ENCODE data around the gene IL26.
"Not testable (repeated sequence)": the region's sequence is repeated elsewhere in the genome, so short reads cannot be mapped to it uniquely, and the experiment has no call there.

The IL26 gene

DNA sequence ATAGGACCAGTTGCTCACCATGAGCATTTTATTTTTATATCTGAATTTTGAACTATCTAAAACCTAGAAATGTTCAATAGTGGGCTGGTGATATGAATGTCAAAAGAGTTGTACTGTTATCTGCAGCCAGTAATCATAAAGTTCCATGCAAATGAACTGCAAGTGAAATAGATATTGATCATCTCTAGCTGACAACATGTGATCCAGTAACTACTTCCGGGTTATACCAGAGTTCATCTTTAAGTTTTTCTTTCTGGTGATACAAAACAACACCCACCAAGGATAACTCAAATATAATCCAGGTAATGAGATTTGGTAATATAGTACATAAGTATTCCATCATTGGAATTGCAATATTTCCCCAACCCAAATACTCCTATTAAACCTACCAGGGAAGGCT, 4.1 kb downstream of the IL26 start:
- no peak overlapping the region for H3K23ac ChIP-seq (ENCODE audit: low read length)
- no peak overlapping the region for H4K12ac ChIP-seq (ENCODE audit: low read depth, low read length)
- H2BK120ac ChIP-seq (ENCODE audit: insufficient read depth, low read length, poor library complexity), result no peak overlapping the region
- no peak overlapping the region for H3K4me2 ChIP-seq (ENCODE audit: low read length)
- H3K4ac ChIP-seq (ENCODE audit: low read depth, low read length), result no peak overlapping the region
- no peak overlapping the region for H3K4me3 ChIP-seq (ENCODE audit: low read depth, low read length)
- DNase-seq, result no peak
- H3K36me3 ChIP-seq (ENCODE audit: control insufficient read depth in 1 of 2, insufficient read depth in 2 of 2, low read length in 2 of 2), result no peaks in the 10 kb centered on the region
- H3K14ac ChIP-seq (ENCODE audit: low read length), result no peak overlapping the region
- no peak overlapping the region for H2BK12ac ChIP-seq (ENCODE audit: low read length)
- H3K18ac ChIP-seq (ENCODE audit: low read length), result no peak overlapping the region
- H3K79me1 ChIP-seq (ENCODE audit: low read length), result no peaks in the 10 kb centered on the region
- WGBS (ENCODE audit: extremely low coverage, insufficient coverage, insufficient read length), result no CpG with 5 or more reads among the region's 1 CpG
- no peak overlapping the region for H4K91ac ChIP-seq (ENCODE audit: low read depth, low read length)
- no peak overlapping the region for H2AK5ac ChIP-seq (ENCODE audit: low read length)
- no peak overlapping the region for H2AFZ ChIP-seq (ENCODE audit: insufficient read depth, low read length, poor library complexity)
- H4K8ac ChIP-seq (ENCODE audit: low read depth, low read length), result no peak overlapping the region
- H3K9me3 ChIP-seq (ENCODE audit: insufficient read depth, low read depth, low read length), result no peaks in the 10 kb centered on the region
- no peak overlapping the region for H3K9ac ChIP-seq (ENCODE audit: low read length)
- no peaks in the 10 kb centered on the region for H3K79me2 ChIP-seq (ENCODE audit: control insufficient read depth, insufficient read depth, low read length, poor library complexity)
- no peaks in the 10 kb centered on the region for H3K4me1 ChIP-seq (ENCODE audit: control insufficient read depth in 1 of 2, insufficient read depth in 2 of 2, low read length in 2 of 2)
- H3K27ac ChIP-seq (ENCODE audit: low read depth, low read length), result no peak overlapping the region
- H3K27me3 ChIP-seq (ENCODE audit: insufficient read depth, low read length), result no peaks in the 10 kb centered on the region
- no peak overlapping the region for H2BK5ac ChIP-seq (ENCODE audit: low read depth, low read length, poor library complexity)

DNA sequence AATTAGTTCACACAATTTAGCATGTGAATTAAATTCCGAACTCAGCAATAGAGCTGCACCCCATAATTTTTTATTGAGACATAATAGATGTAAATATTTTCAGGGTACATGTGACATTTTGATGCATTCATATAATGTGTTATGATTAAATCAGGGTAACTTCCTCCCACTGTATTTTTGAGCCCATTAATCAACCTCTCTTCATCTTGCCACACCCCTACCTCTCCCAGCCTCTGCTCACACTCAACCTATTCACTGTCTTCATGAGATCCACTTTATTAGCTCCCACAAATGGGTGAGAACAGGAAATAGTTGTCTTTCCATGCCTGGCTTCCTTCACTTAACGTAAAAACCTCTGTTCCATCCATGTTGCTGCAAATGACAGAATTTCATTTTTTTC, 14.7 kb downstream of the IL26 start:
- Histone ChIP-seq H2BK120ac (ENCODE audit: insufficient read depth, low read length, poor library complexity) (no peak overlapping the region), H3K9me3 (ENCODE audit: insufficient read depth, low read depth, low read length) (no peaks in the 10 kb centered on the region), H2AK5ac (ENCODE audit: low read length) (no peak overlapping the region), H3K23ac (ENCODE audit: low read length) (no peak overlapping the region), H3K36me3 (ENCODE audit: control insufficient read depth in 1 of 2, insufficient read depth in 2 of 2, low read length in 2 of 2) (no peaks in the 10 kb centered on the region), H2BK5ac (ENCODE audit: low read depth, low read length, poor library complexity) (no peak overlapping the region), H3K4me3 (ENCODE audit: low read depth, low read length) (no peak overlapping the region), H3K9ac (ENCODE audit: low read length) (no peak overlapping the region), H3K14ac (ENCODE audit: low read length) (no peak overlapping the region), H3K27ac (ENCODE audit: low read depth, low read length) (no peak overlapping the region), H2BK12ac (ENCODE audit: low read length) (no peak overlapping the region), H3K4me1 (ENCODE audit: control insufficient read depth in 1 of 2, insufficient read depth in 2 of 2, low read length in 2 of 2) (no peaks in the 10 kb centered on the region), H4K8ac (ENCODE audit: low read depth, low read length) (no peak overlapping the region), H3K4ac (ENCODE audit: low read depth, low read length) (no peak overlapping the region), H2AFZ (ENCODE audit: insufficient read depth, low read length, poor library complexity) (no peak overlapping the region), H3K79me2 (ENCODE audit: control insufficient read depth, insufficient read depth, low read length, poor library complexity) (no peaks in the 10 kb centered on the region), H3K27me3 (ENCODE audit: insufficient read depth, low read length) (no peaks in the 10 kb centered on the region), H4K91ac (ENCODE audit: low read depth, low read length) (no peak overlapping the region), H3K79me1 (ENCODE audit: low read length) (no peaks in the 10 kb centered on the region), H4K12ac (ENCODE audit: low read depth, low read length) (no peak overlapping the region), H3K18ac (ENCODE audit: low read length) (no peak overlapping the region), H3K4me2 (ENCODE audit: low read length) (no peak overlapping the region)
- WGBS (ENCODE audit: extremely low coverage, insufficient coverage, insufficient read length), result no CpG with 5 or more reads among the region's 2 CpGs
- no peak for DNase-seq

DNA sequence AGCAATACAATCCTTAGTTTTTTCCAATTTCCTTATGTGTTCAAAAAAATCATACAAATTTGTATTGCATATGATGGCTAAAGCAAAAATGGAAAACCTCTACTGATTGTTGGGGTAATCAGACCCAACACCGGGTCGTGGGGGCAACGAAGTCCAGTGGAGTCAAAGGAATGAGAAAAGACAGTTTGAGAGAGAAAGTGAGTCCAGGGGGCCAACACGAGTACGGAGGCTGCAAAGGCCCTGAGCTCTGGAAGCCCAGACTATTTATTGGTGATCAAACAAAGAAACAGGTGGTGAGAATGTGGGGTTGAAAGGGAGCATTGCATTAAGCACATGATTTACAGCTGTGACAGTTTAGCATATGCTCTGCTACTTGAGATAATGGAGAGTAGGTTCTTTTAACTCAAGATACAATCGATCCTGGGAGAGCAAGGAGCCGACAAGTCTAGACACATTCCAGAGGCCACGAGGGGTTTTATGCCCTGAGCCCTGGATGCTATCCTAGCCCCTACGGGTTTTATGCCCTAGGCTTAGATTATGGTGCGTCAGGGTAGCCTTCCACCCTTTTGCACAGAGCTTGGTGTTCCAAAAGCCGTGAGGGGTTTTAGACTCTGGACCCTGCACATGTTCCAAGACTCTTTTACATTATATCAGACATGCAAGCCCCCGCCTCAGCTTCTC, 16.4 kb downstream of the IL26 start:
- not testable (repeated sequence) for H2BK5ac ChIP-seq (ENCODE audit: low read depth, low read length, poor library complexity); H3K4me3 ChIP-seq (ENCODE audit: low read depth, low read length); H3K4me2 ChIP-seq (ENCODE audit: low read length); H3K18ac ChIP-seq (ENCODE audit: low read length); H2BK12ac ChIP-seq (ENCODE audit: low read length); H2BK120ac ChIP-seq (ENCODE audit: insufficient read depth, low read length, poor library complexity); H2AK5ac ChIP-seq (ENCODE audit: low read length); H3K4ac ChIP-seq (ENCODE audit: low read depth, low read length); H3K79me1 ChIP-seq (ENCODE audit: low read length); H4K91ac ChIP-seq (ENCODE audit: low read depth, low read length); H4K8ac ChIP-seq (ENCODE audit: low read depth, low read length); H3K79me2 ChIP-seq (ENCODE audit: control insufficient read depth, insufficient read depth, low read length, poor library complexity); H3K4me1 ChIP-seq (ENCODE audit: control insufficient read depth in 1 of 2, insufficient read depth in 2 of 2, low read length in 2 of 2); H3K27me3 ChIP-seq (ENCODE audit: insufficient read depth, low read length); H3K9ac ChIP-seq (ENCODE audit: low read length); H3K14ac ChIP-seq (ENCODE audit: low read length); H3K23ac ChIP-seq (ENCODE audit: low read length); H4K12ac ChIP-seq (ENCODE audit: low read depth, low read length); H3K36me3 ChIP-seq (ENCODE audit: control insufficient read depth in 1 of 2, insufficient read depth in 2 of 2, low read length in 2 of 2); H2AFZ ChIP-seq (ENCODE audit: insufficient read depth, low read length, poor library complexity); H3K9me3 ChIP-seq (ENCODE audit: insufficient read depth, low read depth, low read length)
- peak; percentile 83 to 85 for DNase-seq
- no CpG with 5 or more reads among the region's 12 CpGs for WGBS (ENCODE audit: extremely low coverage, insufficient coverage, insufficient read length)
- peak overlapping the region; percentile 72 for H3K27ac ChIP-seq (ENCODE audit: low read depth, low read length)

DNA sequence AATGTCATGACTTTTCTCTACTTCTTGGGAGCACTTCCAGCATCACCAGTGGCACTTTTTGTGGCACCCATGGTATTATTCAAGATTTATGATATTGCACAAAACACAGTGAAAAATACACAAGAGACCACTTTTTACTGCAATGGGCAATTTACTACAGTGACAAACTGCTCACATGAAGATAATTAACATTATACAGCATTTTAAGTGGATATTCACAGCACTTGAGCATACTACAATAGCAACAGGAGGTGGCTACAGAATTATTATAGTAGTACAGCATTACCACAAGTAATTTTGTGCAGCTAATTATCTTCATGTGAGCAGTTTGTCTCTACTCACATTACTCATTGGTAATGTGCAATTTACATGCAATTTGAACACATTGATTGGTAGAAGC, 18.3 kb downstream of the IL26 start:
- no peak overlapping the region for H2AFZ ChIP-seq (ENCODE audit: insufficient read depth, low read length, poor library complexity)
- no peaks in the 10 kb centered on the region for H3K4me1 ChIP-seq (ENCODE audit: control insufficient read depth in 1 of 2, insufficient read depth in 2 of 2, low read length in 2 of 2)
- DNase-seq, result no peak
- H2BK120ac ChIP-seq (ENCODE audit: insufficient read depth, low read length, poor library complexity), result no peak overlapping the region
- H3K23ac ChIP-seq (ENCODE audit: low read length), result no peak overlapping the region
- H3K9ac ChIP-seq (ENCODE audit: low read length), result no peak overlapping the region
- H3K4me2 ChIP-seq (ENCODE audit: low read length), result no peak overlapping the region
- H3K79me2 ChIP-seq (ENCODE audit: control insufficient read depth, insufficient read depth, low read length, poor library complexity), result no peaks in the 10 kb centered on the region
- no peaks in the 10 kb centered on the region for H3K79me1 ChIP-seq (ENCODE audit: low read length)
- no peaks in the 10 kb centered on the region for H3K27me3 ChIP-seq (ENCODE audit: insufficient read depth, low read length)
- no peak overlapping the region for H4K12ac ChIP-seq (ENCODE audit: low read depth, low read length)
- no peak overlapping the region for H3K4me3 ChIP-seq (ENCODE audit: low read depth, low read length)
- H3K18ac ChIP-seq (ENCODE audit: low read length), result no peak overlapping the region
- no peak overlapping the region for H2BK12ac ChIP-seq (ENCODE audit: low read length)
- no peak overlapping the region for H3K27ac ChIP-seq (ENCODE audit: low read depth, low read length)
- no peak overlapping the region for H3K14ac ChIP-seq (ENCODE audit: low read length)
- H3K4ac ChIP-seq (ENCODE audit: low read depth, low read length), result no peak overlapping the region
- H3K9me3 ChIP-seq (ENCODE audit: insufficient read depth, low read depth, low read length), result no peaks in the 10 kb centered on the region
- no peak overlapping the region for H4K8ac ChIP-seq (ENCODE audit: low read depth, low read length)
- H2BK5ac ChIP-seq (ENCODE audit: low read depth, low read length, poor library complexity), result no peak overlapping the region
- H2AK5ac ChIP-seq (ENCODE audit: low read length), result no peak overlapping the region
- no peak overlapping the region for H4K91ac ChIP-seq (ENCODE audit: low read depth, low read length)
- no peaks in the 10 kb centered on the region for H3K36me3 ChIP-seq (ENCODE audit: control insufficient read depth in 1 of 2, insufficient read depth in 2 of 2, low read length in 2 of 2)

Data from trophoblast cell (in vitro differentiated cells and primary cell).